Neuronal stem cell (in vitro differentiated cells): ENCODE measurements around the gene HUS1.
A peak's percentile ranks its signal among the peaks of the same experiment; 100 is the strongest.

Experiments
- DNase-seq: peaks from one replicate; pipeline ENCODE4 v3.0.0-alpha.2; 2013; ENCODE audit warnings: low spot score
- H2AFZ ChIP-seq: one replicate; pipeline ENCODE4 v1.6.1; 2013; ENCODE audit warnings: mild to moderate bottlenecking, low read length, inconsistent platforms
- H2AK5ac ChIP-seq: 2 replicates; pipeline ENCODE4 v1.6.1; 2013; ENCODE audit warnings: low read depth, mild to moderate bottlenecking, inconsistent platforms, low read length, moderate library complexity, mixed read lengths
- H2BK120ac ChIP-seq: 2 replicates; pipeline ENCODE4 v1.6.1; 2013; ENCODE audit warnings: low read depth, mild to moderate bottlenecking, inconsistent platforms, low read length, moderate library complexity, mixed read lengths
- H2BK12ac ChIP-seq: one replicate; pipeline ENCODE4 v1.6.1; 2013; ENCODE audit warnings: low read length, inconsistent platforms
- H2BK15ac ChIP-seq: 2 replicates; pipeline ENCODE4 v1.6.1; 2013; ENCODE audit warnings: mild to moderate bottlenecking, low read length, inconsistent platforms, mixed read lengths
- H2BK5ac ChIP-seq: one replicate; pipeline ENCODE4 v1.6.1; 2013; ENCODE audit warnings: inconsistent platforms, mild to moderate bottlenecking, low read length, moderate library complexity
- H3K14ac ChIP-seq: one replicate; pipeline ENCODE4 v1.6.1; 2013; ENCODE audit warnings: low read length, inconsistent platforms
- H3K18ac ChIP-seq: 2 replicates; pipeline ENCODE4 v1.6.1; 2013; ENCODE audit warnings: low read length, inconsistent platforms
- H3K23ac ChIP-seq: 2 replicates; pipeline ENCODE4 v1.6.1; 2013; ENCODE audit warnings: low read depth, mild to moderate bottlenecking, mixed read lengths, low read length, inconsistent platforms; ENCODE audit not compliant: poor library complexity
- H3K27ac ChIP-seq: replicated peaks from 3 replicates; pipeline ENCODE4 v1.5.1; 2013; ENCODE audit warnings: low read length, inconsistent platforms
- H3K27me3 ChIP-seq, 3 experiments: 2 replicates each; pipeline ENCODE4 v1.6.1; 2013; ENCODE audit warnings: low read length in 3 of 3, mild to moderate bottlenecking in 2 of 3, inconsistent platforms in 1 of 3, low read depth in 1 of 3, mixed read lengths in 1 of 3, moderate library complexity in 1 of 3; ENCODE audit not compliant: control insufficient read depth in 3 of 3, insufficient read depth in 3 of 3
- H3K36me3 ChIP-seq, 2 donors: replicated peaks in 1 of 2; 2 replicates each; pipeline ENCODE4 v1.6.1; 2013; ENCODE audit warnings: low read length in 2 of 2; ENCODE audit not compliant: control insufficient read depth in 2 of 2, insufficient read depth in 2 of 2
- H3K4ac ChIP-seq: 2 replicates; pipeline ENCODE4 v1.6.1; 2013; ENCODE audit warnings: inconsistent platforms, mild to moderate bottlenecking, low read length, moderate library complexity
- H3K4me1 ChIP-seq, 2 donors: 1 replicate in 1 of 2; 2 replicates in 1 of 2; pipeline ENCODE4 v1.6.1; 2013; ENCODE audit warnings: low read length in 2 of 2, low read depth in 1 of 2; ENCODE audit not compliant: control insufficient read depth in 2 of 2, insufficient read depth in 1 of 2
- H3K4me2 ChIP-seq: one replicate; pipeline ENCODE4 v1.6.1; 2013; ENCODE audit warnings: mild to moderate bottlenecking, low read length, inconsistent platforms; ENCODE audit not compliant: insufficient read depth, poor library complexity, severe bottlenecking
- H3K4me3 ChIP-seq, 2 donors: 2 replicates each; pipeline ENCODE4 v1.5.1; 2013; ENCODE audit warnings: low read length in 2 of 2, mild to moderate bottlenecking in 2 of 2, inconsistent platforms in 1 of 2, moderate library complexity in 1 of 2
- H3K79me1 ChIP-seq: one replicate; pipeline ENCODE4 v1.6.1; 2013; ENCODE audit warnings: low read depth, mild to moderate bottlenecking, inconsistent platforms, low read length, moderate library complexity
- H3K9ac ChIP-seq: one replicate; pipeline ENCODE4 v1.6.1; 2013; ENCODE audit warnings: mild to moderate bottlenecking, low read depth, low read length, inconsistent platforms; ENCODE audit not compliant: poor library complexity
- H3K9me3 ChIP-seq, 2 donors: replicated peaks in 1 of 2; 2 replicates each; pipeline versions ENCODE3 to v1.6.1; 2013; ENCODE audit warnings: low read length in 2 of 2, mild to moderate bottlenecking in 2 of 2, inconsistent platforms in 1 of 2, low read depth in 1 of 2, mixed read lengths in 1 of 2, moderate library complexity in 1 of 2; ENCODE audit not compliant: control insufficient read depth in 2 of 2, insufficient read depth in 1 of 2
- H4K8ac ChIP-seq: one replicate; pipeline ENCODE4 v1.6.1; 2013; ENCODE audit warnings: low read depth, mild to moderate bottlenecking, inconsistent platforms, low read length, moderate library complexity
- H4K91ac ChIP-seq: one replicate; pipeline ENCODE4 v1.6.1; 2013; ENCODE audit warnings: low read length, low read depth, mild to moderate bottlenecking, inconsistent platforms; ENCODE audit not compliant: poor library complexity
- WGBS, 2 donors: extraction: QIAGEN DNeasy Blood & Tissue Kit; methylation state at CpG; one replicate each; pipeline ENCODE4 v1.1.7; 2013; ENCODE audit warnings: missing lambda C conversion rate in 2 of 2, mixed read lengths in 1 of 2; ENCODE audit not compliant: insufficient read length in 2 of 2, insufficient replicate concordance in 1 of 2; ENCODE audit errors: extremely low coverage in 2 of 2; 5-methylcytosine and 5-hydroxymethylcytosine counted together

The HUS1 gene

GRCh38 chr7:47951374-47951773, 28.0 kb downstream of the HUS1 start:
- no peak overlapping the region for H3K4me2 ChIP-seq
- H2BK12ac ChIP-seq: no peak overlapping the region

GRCh38 chr7:47950714-47951113, 28.7 kb downstream of the HUS1 start:
- H3K9ac ChIP-seq: no peak overlapping the region
- H2BK15ac ChIP-seq: no peak overlapping the region
- no peaks in the 10 kb centered on the region for H3K79me1 ChIP-seq
- WGBS, 2 donors: no CpG with 5 or more reads among the region's 11 CpGs
- peaks cover 7 to 17% of the 10 kb centered on the region in 2 donors for H3K36me3 ChIP-seq
- no peak overlapping the region for H3K4ac ChIP-seq
- no peak overlapping the region for H2AFZ ChIP-seq
- H2BK12ac ChIP-seq: no peak overlapping the region
- no peak for DNase-seq
- H3K4me1 ChIP-seq: peaks cover 0 to 2% of the 10 kb centered on the region in 2 donors
- no peak overlapping the region for H3K23ac ChIP-seq
- H3K4me3 ChIP-seq: peak overlapping the region in 1 of 2 donors; percentile 52
- no peak overlapping the region for H4K91ac ChIP-seq
- no peak overlapping the region for H2BK120ac ChIP-seq
- H3K27ac ChIP-seq: no peak overlapping the region
- no peak overlapping the region for H3K4me2 ChIP-seq
- no peak overlapping the region for H2AK5ac ChIP-seq
- no peak overlapping the region for H3K14ac ChIP-seq
- H2BK5ac ChIP-seq: no peak overlapping the region
- H4K8ac ChIP-seq: no peak overlapping the region
- no peak overlapping the region for H3K18ac ChIP-seq
- H3K9me3 ChIP-seq: no peaks in the 10 kb centered on the region
- no peaks in the 10 kb centered on the region for H3K27me3 ChIP-seq

More at GRCh38 chr7:47951374-47951773, 28.0 kb downstream of the HUS1 start:
- Histone ChIP-seq H2BK5ac (no peak overlapping the region), H3K9me3 (no peaks in the 10 kb centered on the region), H3K18ac (no peak overlapping the region), H3K4me1 (peaks cover 0 to 4% of the 10 kb centered on the region in 2 donors), H3K23ac (no peak overlapping the region), H2BK15ac (no peak overlapping the region), H3K4ac (no peak overlapping the region), H3K14ac (no peak overlapping the region), H4K8ac (no peak overlapping the region), H3K27ac (no peak overlapping the region), H3K4me3 (no peak overlapping the region), H3K27me3 (no peaks in the 10 kb centered on the region), H3K9ac (no peak overlapping the region), H2AK5ac (no peak overlapping the region), H3K79me1 (no peaks in the 10 kb centered on the region), H3K36me3 (peaks cover 11 to 21% of the 10 kb centered on the region in 2 donors), H4K91ac (no peak overlapping the region), H2AFZ (no peak overlapping the region), H2BK120ac (no peak overlapping the region)
- no peak for DNase-seq

- no peak overlapping the region for H2BK5ac ChIP-seq
- DNase-seq: no peak
- no CpG with 5 or more reads among the region's 4 CpGs for WGBS, 2 donors
- no peak overlapping the region for H2BK15ac ChIP-seq
- no peak overlapping the region for H4K91ac ChIP-seq
- no peak overlapping the region for H3K18ac ChIP-seq
- H2BK12ac ChIP-seq: no peak overlapping the region
- H4K8ac ChIP-seq: no peak overlapping the region
- no peak overlapping the region for H3K9ac ChIP-seq
- no peak overlapping the region for H3K4me2 ChIP-seq
- no peaks in the 10 kb centered on the region for H3K9me3 ChIP-seq
- no peak overlapping the region for H3K4me3 ChIP-seq
- no peak overlapping the region for H2AFZ ChIP-seq
- no peaks in the 10 kb centered on the region for H3K79me1 ChIP-seq
- H3K4ac ChIP-seq: no peak overlapping the region
- H2AK5ac ChIP-seq: no peak overlapping the region
- H3K36me3 ChIP-seq: peaks cover 5 to 9% of the 10 kb centered on the region in 2 donors
- no peak overlapping the region for H2BK120ac ChIP-seq
- no peak overlapping the region for H3K23ac ChIP-seq
- no peak overlapping the region for H3K27ac ChIP-seq
- no peak overlapping the region for H3K14ac ChIP-seq
- no peaks in the 10 kb centered on the region for H3K27me3 ChIP-seq
- H3K4me1 ChIP-seq: peaks cover 0 to 2% of the 10 kb centered on the region in 2 donors
These were observed 29.7 kb downstream of the HUS1 start for GRCh38 chr7:47949703-47950102.

GRCh38 chr7:47948141-47948790, 31.1 kb downstream of the HUS1 start, which contains the start of gene PKD1L1:
TSS of gene PKD1L1 (minus strand) at chr7:47948466. CDS start at chr7:47948440, 26 bp downstream.
- no peak within 1 kb of the TSS for H3K27ac ChIP-seq
- H3K18ac ChIP-seq: peak within 1 kb of the TSS; percentile 77
- H3K4me2 ChIP-seq: no peak within 1 kb of the TSS
- no peak within 1 kb of the TSS for H4K8ac ChIP-seq
- H3K9ac ChIP-seq: peak within 1 kb of the TSS; percentile 14
- no peak within 1 kb of the TSS for H2BK120ac ChIP-seq
- no peaks in the 10 kb centered on the region for H3K9me3 ChIP-seq
- no peak within 1 kb of the TSS for H2AFZ ChIP-seq
- peak within 1 kb of the TSS; percentile 77 for H3K14ac ChIP-seq
- H3K36me3 ChIP-seq: peaks cover 0 to 2% of the 10 kb centered on the region in 2 donors
- DNase-seq: no peak
- WGBS, 2 donors: no CpG with 5 or more reads among the region's 7 CpGs
- no peak within 1 kb of the TSS for H4K91ac ChIP-seq
- no peak within 1 kb of the TSS for H3K4me3 ChIP-seq
- no peak within 1 kb of the TSS for H2BK15ac ChIP-seq
- no peak within 1 kb of the TSS for H2BK12ac ChIP-seq
- no peaks in the 10 kb centered on the region for H3K79me1 ChIP-seq
- peaks cover 0 to 5% (median 0%) of the 10 kb centered on the region in 3 experiments for H3K27me3 ChIP-seq
- H3K4ac ChIP-seq: no peak within 1 kb of the TSS
- peaks cover 0 to 2% of the 10 kb centered on the region in 2 donors for H3K4me1 ChIP-seq
- no peak within 1 kb of the TSS for H2BK5ac ChIP-seq
- peak within 1 kb of the TSS; percentile 43 for H3K23ac ChIP-seq
- no peak within 1 kb of the TSS for H2AK5ac ChIP-seq
